ENCODE results near the gene ASCC3.

The ASCC3 gene

GRCh38 chr6:100575921-100576320 is 305.2 kb downstream of the ASCC3 start:
- no peak for DNase-seq (ENCODE audit: low read depth)
- no peak for TF ChIP-seq CTCF (IDR thresholded peaks at IDR 0.05; ENCODE audit: control insufficient read depth, extremely low read depth, insufficient read depth)
- no peak overlapping the region for H3K4me3 ChIP-seq (ENCODE audit: low read depth, low read length)

- no peak for TF ChIP-seq CTCF (IDR thresholded peaks at IDR 0.05; ENCODE audit: control insufficient read depth, extremely low read depth, insufficient read depth)
These were observed 306.3 kb downstream of the ASCC3 start for GRCh38 chr6:100574836-100575235.

GRCh38 chr6:100573166-100573565 is 308.0 kb downstream of the ASCC3 start:
- peak; percentile 20; the same call in 1 of the 2 replicates for TF ChIP-seq CTCF (IDR thresholded peaks at IDR 0.05; ENCODE audit: control insufficient read depth, extremely low read depth, insufficient read depth)
- no peak overlapping the region for H3K4me3 ChIP-seq (ENCODE audit: low read depth, low read length)
- no peak for DNase-seq (ENCODE audit: low read depth)

More at GRCh38 chr6:100574836-100575235, 306.3 kb downstream of the ASCC3 start:
- no peak for DNase-seq (ENCODE audit: low read depth)
- no peak overlapping the region for H3K4me3 ChIP-seq (ENCODE audit: low read depth, low read length)

GRCh38 chr6:100568255-100568654 is 312.9 kb downstream of the ASCC3 start:
- no peak for DNase-seq (ENCODE audit: low read depth)
- TF ChIP-seq CTCF (IDR thresholded peaks at IDR 0.05; ENCODE audit: control insufficient read depth, extremely low read depth, insufficient read depth) = no peak
- no peak overlapping the region for H3K4me3 ChIP-seq (ENCODE audit: low read depth, low read length)

GRCh38 chr6:100566563-100566962 is 314.6 kb downstream of the ASCC3 start:
- no peak for TF ChIP-seq CTCF (IDR thresholded peaks at IDR 0.05; ENCODE audit: control insufficient read depth, extremely low read depth, insufficient read depth)
- no peak for DNase-seq (ENCODE audit: low read depth)
- no peak overlapping the region for H3K4me3 ChIP-seq (ENCODE audit: low read depth, low read length)

GRCh38 chr6:100565439-100566104 is 315.6 kb downstream of the ASCC3 start:
- no peak overlapping the region for H3K4me3 ChIP-seq (ENCODE audit: low read depth, low read length)
- no peak for TF ChIP-seq CTCF (IDR thresholded peaks at IDR 0.05; ENCODE audit: control insufficient read depth, extremely low read depth, insufficient read depth)
- no peak for DNase-seq (ENCODE audit: low read depth)

GRCh38 chr6:100559859-100560258 is 321.3 kb downstream of the ASCC3 start:
- no peak for DNase-seq (ENCODE audit: low read depth)
- no peak for TF ChIP-seq CTCF (IDR thresholded peaks at IDR 0.05; ENCODE audit: control insufficient read depth, extremely low read depth, insufficient read depth)
- H3K4me3 ChIP-seq (ENCODE audit: low read depth, low read length) = no peak overlapping the region

Data from LNCaP clone FGC (cell line).